ENCODE measurements around the gene FBN1.

Gene FBN1

GRCh38 chr15:48515500-48515899 lies 130.0 kb downstream of the FBN1 start:
- DNase-seq (ENCODE audit: low read depth in 2 of 2): no peak

DNA sequence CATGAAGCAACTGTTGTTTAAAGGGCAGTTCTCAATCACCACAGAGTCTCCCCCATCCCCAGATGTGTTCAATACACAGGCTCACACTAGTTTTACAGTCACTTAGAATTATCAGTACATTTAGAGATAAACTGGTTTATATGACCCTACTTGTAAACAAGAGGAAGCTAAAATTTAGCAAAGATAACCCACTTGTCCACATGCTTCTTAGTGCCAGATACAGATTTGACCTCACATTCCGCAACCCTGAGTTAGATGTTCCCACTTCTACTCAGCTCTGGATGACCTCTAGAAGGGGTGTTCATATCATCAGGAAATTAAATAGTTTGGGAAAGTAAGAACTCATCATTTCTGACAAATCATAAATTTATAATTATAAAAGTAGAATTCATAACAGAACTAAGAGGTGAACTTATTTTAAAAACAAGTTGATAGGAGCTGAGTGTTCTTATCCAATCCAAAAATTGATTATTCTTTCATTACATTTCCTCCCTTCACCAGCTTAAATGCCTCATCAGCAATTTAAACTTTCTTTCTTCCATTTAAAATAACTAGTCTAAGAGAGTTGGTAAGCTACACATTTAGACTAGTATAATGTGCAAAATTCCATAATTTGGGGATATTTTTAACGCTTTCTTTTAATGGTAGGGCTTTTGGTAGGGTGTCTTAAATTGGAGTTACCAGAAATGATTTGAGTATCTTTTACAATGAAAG lies 131.2 kb downstream of the FBN1 start:
- no peak for DNase-seq (ENCODE audit: low read depth in 2 of 2)

DNA sequence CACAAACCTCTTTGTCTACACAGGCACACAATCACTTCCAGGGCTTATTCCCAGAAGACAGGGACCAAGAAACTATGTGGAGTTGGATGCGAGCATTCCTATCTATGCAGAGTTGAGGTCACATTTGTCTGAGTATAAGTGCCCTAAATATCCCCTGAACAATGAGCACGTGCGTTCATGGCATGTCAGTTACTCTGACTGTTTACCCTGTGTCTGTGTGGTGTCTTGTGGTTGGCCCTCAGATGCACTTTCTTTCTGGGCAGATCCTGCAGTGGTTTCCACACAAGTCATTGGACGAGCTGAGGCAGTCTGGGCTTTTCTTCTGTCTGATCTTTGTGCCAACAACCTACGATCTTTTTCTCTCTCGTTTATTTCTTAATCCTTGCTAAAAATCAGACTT lies 134.5 kb downstream of the FBN1 start:
- DNase-seq (ENCODE audit: low read depth in 2 of 2): no peak

- DNase-seq (ENCODE audit: low read depth in 2 of 2): no peak
Observed at GRCh38 chr15:48507416-48508065, 138.0 kb downstream of the FBN1 start.

DNA sequence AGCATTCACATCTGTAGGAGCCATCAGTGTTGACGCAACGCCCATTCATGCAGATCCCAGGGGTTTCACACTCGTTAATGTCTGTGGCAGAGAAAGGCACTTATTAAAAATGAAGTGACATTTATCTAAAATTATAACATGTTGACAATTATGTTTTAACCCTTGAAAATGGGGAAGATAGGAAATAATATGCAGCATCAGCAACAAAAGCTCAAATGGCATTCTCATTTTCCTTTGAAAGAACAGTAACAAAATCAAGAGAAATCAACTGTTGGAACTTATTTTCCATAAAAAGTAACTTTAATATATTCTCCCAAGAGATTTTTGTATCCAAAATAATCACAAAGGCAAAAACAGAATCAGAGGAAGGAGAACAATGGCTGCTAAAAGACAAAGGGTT lies 140.4 kb downstream of the FBN1 start:
- DNase-seq (ENCODE audit: low read depth in 2 of 2): no peak

- DNase-seq (ENCODE audit: low read depth in 2 of 2): no peak
Observed at GRCh38 chr15:48501208-48501607, 144.3 kb downstream of the FBN1 start.

GRCh38 chr15:48500595-48500994 lies 144.9 kb downstream of the FBN1 start:
- no peak for DNase-seq (ENCODE audit: low read depth in 2 of 2)

GRCh38 chr15:48499978-48500377 lies 145.5 kb downstream of the FBN1 start:
- no peak for DNase-seq (ENCODE audit: low read depth in 2 of 2)

DNA sequence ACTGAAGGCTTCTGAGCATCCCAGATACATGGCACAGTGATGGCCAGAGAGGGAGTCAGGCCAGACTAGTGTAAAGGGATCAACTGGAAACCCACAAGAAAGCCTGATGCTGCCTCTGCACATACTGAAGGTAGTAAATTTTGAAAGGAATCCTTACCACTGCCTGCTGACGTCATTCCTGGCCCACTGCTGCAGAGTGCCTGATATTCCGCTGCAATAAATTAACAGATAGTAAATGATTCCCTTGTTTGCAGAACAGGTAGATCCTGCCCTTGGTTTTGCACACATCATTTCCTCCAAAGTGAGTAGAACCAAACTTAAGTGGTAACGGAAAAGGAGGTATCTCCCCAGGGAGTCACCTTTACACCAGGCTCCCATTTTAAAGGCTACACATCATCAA lies 146.7 kb downstream of the FBN1 start:
- DNase-seq (ENCODE audit: low read depth in 2 of 2): no peak

GRCh38 chr15:48494631-48495030 lies 150.9 kb downstream of the FBN1 start:
- DNase-seq (ENCODE audit: low read depth in 2 of 2): no peak

GRCh38 chr15:48493763-48494225 lies 151.7 kb downstream of the FBN1 start:
- no peak for DNase-seq (ENCODE audit: low read depth in 2 of 2)

DNA sequence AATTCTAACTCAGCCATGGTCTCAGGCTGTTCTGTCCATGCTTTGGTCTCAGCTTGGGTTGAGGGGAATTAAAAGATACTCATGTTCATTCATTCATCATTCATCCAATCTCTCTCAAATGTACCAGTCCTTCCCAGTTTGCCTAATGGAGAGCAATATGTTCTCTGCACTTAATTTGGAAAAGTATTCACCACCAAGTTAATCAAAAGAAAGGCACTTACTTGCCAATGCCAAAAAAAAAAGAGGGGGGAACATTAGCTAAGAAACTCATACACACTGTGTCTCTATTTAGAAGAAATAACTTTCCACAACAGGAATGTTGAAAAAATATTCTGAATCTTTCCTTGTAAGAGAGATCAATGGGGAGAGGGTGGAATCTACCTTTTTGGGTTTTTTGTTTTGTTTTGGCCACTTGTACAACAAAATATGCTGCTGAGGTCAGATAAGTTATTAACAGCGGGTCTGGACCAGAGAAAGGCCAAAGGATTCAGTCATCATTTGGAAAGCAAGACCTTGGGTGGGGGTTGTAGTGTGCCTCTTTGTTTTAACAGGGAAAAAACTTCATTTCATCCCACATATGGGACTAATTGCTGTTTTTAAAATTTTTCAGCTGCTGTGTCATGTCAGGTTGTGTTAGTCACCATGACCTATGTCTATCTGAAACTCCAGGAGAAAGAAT lies 152.3 kb downstream of the FBN1 start:
- no peak for DNase-seq (ENCODE audit: low read depth in 2 of 2)

DNA sequence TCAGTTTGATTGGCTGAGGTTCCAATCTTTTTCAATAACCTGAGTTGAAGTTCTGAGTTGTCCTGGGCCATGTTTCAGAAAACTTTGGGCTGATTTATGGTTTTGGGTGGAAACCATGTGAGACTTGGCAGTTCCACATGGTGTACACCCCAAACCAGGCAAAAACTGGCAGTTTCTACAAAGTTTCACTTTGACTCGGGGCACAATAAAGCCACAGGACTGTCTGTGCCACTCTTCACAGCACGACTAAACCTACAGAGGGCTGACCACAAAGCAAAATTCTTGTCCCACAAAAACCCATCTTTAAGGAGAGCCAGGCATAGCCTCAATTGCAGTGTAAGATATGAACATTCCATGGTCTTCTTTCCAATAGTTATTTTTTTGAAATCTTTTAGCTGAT lies 159.3 kb downstream of the FBN1 start:
- DNase-seq (ENCODE audit: low read depth in 2 of 2): no peak

- no peak for DNase-seq (ENCODE audit: low read depth in 2 of 2)
Observed at GRCh38 chr15:48481802-48482201, 163.7 kb downstream of the FBN1 start.

- no peak for DNase-seq (ENCODE audit: low read depth in 2 of 2)
Observed at GRCh38 chr15:48479751-48480150, 165.8 kb downstream of the FBN1 start.

DNA sequence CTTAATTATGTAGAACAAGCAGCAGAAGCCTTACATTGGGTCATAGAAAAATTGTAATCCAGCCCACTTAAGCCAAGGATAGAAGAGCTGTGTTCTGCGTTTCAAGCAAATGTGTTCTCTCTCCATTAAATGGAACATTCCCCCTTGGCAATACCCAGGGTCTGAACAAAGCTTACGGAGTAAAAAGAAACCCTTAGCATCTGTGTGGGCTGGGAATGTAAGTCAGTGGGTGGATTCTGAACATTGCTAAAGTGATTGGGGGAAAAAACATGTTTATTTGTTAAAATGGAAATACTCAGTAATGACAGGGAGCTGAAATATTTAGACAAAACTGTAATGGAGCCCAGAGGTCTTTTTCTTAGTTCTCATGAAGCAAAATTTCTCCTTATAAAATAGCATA lies 166.9 kb downstream of the FBN1 start:
- DNase-seq (ENCODE audit: low read depth in 2 of 2): no peak

GRCh38 chr15:48477795-48478360 lies 167.6 kb downstream of the FBN1 start:
- no peak for DNase-seq (ENCODE audit: low read depth in 2 of 2)

DNA sequence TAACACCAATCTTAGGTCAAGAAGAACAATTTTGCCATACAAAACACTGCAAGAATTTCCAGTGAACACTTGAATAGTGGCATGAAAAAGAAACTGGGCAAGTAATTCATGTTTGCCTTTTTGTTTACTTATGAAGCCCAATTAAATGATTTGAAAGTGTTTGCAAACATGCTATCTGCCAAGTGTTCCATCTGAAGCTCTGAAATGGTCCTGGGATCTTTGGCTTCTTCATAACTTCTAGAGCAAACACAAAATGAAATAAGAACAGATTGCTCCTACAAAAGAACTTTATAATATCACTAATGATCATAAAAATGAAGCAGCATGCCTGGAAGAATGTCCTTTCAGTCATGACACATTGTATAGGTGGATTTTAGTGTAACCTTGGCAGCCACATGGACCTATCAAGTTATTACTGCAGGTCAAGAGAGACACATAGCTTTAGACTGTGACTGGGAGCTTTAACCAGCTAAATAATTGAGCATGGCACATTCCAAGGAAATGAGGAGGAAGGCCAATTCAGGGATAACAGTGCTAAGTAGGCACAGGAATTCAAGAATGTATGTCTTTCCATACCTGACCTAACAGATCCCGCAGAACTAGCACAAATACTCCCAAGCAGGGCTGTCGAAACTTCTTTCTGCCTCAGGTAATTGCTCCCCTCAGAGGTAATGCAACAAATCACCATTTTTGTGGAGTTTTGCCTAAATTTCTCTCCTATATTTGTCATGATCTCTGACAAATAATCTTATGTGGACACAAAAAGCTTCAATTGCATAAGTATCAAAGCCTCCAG lies 169.7 kb downstream of the FBN1 start:
- DNase-seq (ENCODE audit: low read depth in 2 of 2): no peak

DNA sequence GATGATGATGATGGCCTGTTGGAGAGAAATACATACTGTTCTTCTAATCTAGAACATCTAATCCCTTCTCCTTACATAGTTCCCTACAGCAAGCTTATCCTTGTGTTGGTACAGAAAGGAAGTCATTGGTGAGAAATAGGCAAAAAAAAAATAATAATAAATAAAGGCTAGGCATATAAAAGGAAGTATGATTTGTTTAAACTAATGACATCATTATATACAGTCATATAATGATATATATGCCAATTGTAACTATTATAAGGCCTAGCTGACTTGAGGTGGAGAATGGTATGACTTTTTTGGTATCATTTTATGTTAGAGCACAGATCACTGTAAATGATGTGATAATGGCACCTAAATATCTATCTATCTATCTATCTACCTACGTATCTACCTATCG lies 171.8 kb downstream of the FBN1 start:
- no peak for DNase-seq (ENCODE audit: low read depth in 2 of 2)

- no peak for DNase-seq (ENCODE audit: low read depth in 2 of 2)
Observed at GRCh38 chr15:48472756-48473155, 172.8 kb downstream of the FBN1 start.

GRCh38 chr15:48471073-48471472 lies 174.4 kb downstream of the FBN1 start:
- DNase-seq (ENCODE audit: low read depth in 2 of 2): no peak

DNA sequence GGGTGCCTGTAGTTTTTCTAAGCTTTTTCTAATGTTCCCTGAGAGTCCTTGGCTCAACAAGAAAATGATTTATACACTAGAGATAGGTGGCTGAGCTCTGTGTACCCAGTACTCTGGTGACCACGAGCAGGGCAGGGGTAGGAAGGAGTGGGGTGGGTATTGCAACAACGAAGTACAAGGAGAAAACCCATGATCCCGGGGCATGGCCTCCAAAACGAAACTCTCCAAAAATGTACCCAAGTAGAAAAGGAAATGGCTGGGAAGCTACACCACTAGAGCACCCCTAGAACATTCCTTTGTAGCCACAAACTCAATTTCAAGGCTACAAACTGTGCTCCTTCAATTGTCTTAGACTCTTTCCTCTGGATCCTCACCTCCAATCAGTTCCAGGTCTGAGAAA lies 175.4 kb downstream of the FBN1 start:
- no peak for DNase-seq (ENCODE audit: low read depth in 2 of 2)

Measured in activated CD4-positive, alpha-beta T cell treated with anti-CD3 and anti-CD28 coated beads for 24 hours (primary cell).